SKM-1 treated with dmso at 0.1 percent for 144 hours (cell line): Measurements from ENCODE around the gene RSPH10B2.
"Not testable (repeated sequence)": the region's sequence is repeated elsewhere in the genome, so short reads cannot be mapped to it uniquely, and the experiment has no call there.

Experiments used
- DNase-seq: peaks from one replicate; lab custom pipeline; 2025; ENCODE audit not compliant: unreplicated experiment; lab: John Stamatoyannopoulos, UW

Gene RSPH10B2

DNA sequence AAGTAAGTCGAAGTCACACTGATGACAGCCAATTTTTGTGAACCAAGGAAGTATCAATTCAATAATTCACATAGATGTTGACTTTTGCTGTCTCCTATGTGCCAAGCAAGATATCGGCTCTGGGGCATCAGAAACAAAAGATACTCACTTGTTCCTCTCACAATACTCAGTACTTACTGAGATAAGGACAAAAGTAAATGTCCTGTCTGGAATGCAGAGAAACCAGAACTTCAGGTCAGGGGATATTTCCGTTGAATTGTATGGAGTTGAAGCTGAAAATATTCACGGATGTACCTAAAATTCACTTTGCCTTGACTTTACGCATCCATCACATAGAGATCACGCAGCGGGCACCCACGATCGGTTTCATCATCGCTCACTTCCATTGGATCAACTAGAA, 83.2 kb downstream of the RSPH10B2 start:
- not testable (repeated sequence) for DNase-seq

DNA sequence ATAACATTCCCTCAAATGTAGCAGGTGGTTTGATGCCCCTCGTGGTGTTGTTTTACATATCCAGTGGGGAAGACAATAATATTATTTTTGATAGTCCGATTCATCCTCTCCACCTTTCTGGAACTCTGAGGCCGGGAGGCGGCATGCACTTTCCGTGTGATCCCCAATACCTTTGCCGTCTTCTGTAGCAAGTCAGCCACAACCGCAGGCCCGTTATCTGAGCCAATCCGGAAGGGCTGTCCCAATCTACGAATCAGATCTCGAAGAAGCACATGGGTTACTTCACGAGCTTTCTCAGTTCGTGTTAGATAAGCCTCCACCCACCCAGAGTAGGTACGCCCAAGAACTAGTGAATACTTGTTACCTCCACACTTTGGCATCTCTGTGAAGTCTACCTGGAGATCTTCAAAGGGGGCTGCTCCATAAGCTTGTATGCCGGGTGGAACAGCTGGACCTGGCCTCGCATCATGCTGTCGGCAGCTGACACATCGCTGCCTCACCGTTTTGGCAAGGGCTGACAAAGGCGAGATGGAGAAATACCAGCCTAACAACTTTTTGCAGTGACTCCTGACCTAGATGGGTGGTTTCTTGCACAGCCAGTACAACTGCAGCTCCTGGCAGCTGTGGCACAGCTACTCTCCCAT, 88.5 kb downstream of the RSPH10B2 start:
- not testable (repeated sequence) for DNase-seq

DNA sequence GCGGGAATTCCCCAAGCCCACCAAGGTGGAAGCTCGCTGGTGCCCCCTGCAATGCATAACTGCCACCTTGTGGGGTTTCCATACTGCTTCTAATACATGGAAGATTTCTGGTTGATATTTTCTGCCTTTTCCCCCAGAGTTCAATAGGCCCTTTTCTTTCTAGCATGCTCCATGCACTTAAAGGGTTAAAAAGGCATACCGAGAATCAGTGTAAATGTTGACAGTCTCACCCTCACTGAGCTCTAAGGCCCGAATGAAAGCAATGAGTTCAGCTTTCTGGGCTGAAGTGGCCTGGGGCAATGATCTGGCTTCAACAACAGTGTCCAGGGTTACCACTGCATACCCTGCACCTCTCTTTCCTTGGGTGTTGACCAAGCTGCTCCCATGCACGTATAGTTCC, 89.2 kb downstream of the RSPH10B2 start:
- not testable (repeated sequence) for DNase-seq

DNA sequence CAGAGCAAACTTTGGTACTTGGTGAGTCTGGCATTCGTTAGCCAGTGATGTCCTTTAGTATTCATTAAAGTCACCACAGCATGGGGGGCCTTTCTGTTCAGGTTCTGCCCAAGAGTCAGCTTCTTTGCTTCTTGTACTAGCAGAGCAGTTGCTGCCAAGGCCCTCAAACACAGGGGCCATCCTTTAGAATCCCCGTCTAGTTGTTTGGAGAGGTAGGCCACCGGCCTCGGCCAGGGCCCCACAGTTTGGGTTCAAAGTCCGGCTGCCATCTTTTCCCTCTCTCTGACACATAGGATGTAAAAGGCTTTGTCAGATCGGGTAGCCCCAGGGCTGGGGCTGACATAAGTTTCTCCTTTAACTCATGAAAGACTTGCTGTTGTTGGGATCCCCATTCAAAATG, 89.8 kb downstream of the RSPH10B2 start:
- DNase-seq: not testable (repeated sequence)

DNA sequence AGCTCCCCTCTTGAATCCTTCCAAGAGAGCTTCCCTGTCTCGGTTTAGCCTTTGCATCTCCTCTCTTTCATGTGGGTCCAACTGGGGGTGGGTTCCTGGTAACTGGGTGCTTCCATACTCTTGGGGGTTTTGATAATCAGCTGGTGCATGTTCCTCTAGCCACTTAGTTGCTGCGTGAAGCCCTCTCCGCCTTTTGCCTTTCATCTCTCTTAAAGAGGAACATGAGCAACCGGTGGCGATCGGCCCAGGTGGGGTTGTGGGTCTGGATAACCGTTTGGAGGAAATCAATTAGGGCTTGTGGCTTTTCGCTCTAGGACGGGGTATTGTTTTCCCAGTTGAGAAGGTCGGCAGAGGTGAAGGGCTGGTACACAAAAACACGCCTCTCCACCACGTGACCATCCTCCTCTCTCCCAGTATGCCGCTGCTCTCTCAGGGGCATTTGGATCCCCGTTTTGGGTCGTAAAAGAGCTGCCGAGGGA, 92.1 kb downstream of the RSPH10B2 start:
- DNase-seq: not testable (repeated sequence)

DNA sequence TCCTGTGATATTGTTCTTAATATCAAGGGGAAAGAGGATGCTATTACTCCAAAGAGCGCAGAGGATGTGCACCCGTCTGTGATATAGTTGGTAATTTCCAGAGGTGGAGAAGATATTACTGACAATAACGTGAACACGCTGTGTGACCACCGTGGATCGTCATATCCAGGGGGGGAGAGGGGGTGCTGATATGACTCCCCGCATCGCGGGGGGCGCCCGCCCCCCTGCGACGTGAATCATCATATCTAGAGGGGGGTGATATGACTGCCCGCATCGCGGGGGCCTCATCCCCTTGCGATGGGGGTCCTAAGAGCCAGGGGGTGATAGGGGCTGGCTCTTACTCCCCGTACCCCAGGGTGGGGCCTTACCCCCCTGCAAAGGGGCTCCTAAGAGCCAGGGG, 93.8 kb downstream of the RSPH10B2 start:
- not testable (repeated sequence) for DNase-seq
